ENCODE data around the gene FILIP1.

- TF ChIP-seq JUNB (IDR thresholded peaks at IDR 0.05) (no peak), POLR2A (IDR thresholded peaks at IDR 0.05; ENCODE audit: low read length) (no peak), PBX3 (IDR thresholded peaks at IDR 0.05) (no peak), CTCF (IDR thresholded peaks at IDR 0.05) (no peak), BHLHE40 (IDR thresholded peaks at IDR 0.05; ENCODE audit: low read depth, low read length) (no peak), BCL3 (IDR thresholded peaks at IDR 0.05) (no peak)
These were observed 225.2 kb downstream of the FILIP1 start for GRCh38 chr6:75268121-75268987.

Data from A549 (cell line).